ENCODE data around the gene GAS7.

The GAS7 gene

DNA sequence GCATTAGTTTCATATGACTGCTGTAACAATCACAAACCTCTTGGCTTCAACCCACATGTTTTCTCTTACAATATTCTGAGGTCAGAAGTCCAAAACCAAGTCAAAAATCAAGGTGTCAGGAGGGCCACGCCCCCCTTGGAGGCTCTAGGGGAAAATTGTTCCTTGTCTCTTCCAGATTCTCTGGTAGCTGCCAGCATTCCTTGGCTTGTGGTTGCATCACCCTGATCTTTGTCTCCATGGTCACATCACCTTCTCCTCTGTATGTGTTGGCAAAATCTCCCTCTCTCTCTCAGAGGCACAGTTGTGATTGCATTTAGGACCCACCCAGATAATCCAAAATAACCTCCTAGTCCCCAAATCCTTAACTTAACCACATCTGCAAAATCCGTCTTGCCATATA lies 105.8 kb downstream of the GAS7 start:
- TF ChIP-seq, protein P1, sequence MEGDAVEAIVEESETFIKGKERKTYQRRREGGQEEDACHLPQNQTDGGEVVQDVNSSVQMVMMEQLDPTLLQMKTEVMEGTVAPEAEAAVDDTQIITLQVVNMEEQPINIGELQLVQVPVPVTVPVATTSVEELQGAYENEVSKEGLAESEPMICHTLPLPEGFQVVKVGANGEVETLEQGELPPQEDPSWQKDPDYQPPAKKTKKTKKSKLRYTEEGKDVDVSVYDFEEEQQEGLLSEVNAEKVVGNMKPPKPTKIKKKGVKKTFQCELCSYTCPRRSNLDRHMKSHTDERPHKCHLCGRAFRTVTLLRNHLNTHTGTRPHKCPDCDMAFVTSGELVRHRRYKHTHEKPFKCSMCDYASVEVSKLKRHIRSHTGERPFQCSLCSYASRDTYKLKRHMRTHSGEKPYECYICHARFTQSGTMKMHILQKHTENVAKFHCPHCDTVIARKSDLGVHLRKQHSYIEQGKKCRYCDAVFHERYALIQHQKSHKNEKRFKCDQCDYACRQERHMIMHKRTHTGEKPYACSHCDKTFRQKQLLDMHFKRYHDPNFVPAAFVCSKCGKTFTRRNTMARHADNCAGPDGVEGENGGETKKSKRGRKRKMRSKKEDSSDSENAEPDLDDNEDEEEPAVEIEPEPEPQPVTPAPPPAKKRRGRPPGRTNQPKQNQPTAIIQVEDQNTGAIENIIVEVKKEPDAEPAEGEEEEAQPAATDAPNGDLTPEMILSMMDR (IDR thresholded peaks at IDR 0.05; ENCODE audit: extremely low read depth, insufficient read depth, missing control alignments): no peak
- in situ Hi-C loops (cut with MboI; ENCODE audit: low pct_unique_long_range_greater_than_20kb, low sequenced_read_pairs, unreplicated experiment): no loop called here
- no peak for DNase-seq (ENCODE audit: low spot score)

DNA sequence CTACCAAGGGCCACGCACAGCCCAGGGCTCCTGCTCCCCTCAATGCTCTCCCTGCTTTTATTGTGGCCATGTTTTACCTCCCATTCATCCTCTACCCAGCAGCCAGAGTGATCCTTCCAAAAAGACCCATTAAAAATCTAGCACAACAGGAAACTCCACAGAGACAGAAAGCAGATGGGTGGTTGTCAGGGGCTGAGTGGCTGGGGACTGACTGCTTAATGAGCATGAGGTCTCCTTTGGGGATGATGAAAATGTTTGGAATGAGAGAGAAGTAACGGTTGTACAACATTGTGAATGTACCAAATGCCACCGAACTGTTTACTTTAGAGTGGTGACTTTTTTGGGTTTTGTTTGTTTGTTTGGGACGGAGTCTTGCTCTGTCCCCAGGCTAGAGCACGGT lies 107.4 kb downstream of the GAS7 start:
- in situ Hi-C loops (cut with MboI; ENCODE audit: low pct_unique_long_range_greater_than_20kb, low sequenced_read_pairs, unreplicated experiment): no loop called here
- no peak for DNase-seq (ENCODE audit: low spot score)
- TF ChIP-seq, protein P1 (IDR thresholded peaks at IDR 0.05; ENCODE audit: extremely low read depth, insufficient read depth, missing control alignments): no peak

DNA sequence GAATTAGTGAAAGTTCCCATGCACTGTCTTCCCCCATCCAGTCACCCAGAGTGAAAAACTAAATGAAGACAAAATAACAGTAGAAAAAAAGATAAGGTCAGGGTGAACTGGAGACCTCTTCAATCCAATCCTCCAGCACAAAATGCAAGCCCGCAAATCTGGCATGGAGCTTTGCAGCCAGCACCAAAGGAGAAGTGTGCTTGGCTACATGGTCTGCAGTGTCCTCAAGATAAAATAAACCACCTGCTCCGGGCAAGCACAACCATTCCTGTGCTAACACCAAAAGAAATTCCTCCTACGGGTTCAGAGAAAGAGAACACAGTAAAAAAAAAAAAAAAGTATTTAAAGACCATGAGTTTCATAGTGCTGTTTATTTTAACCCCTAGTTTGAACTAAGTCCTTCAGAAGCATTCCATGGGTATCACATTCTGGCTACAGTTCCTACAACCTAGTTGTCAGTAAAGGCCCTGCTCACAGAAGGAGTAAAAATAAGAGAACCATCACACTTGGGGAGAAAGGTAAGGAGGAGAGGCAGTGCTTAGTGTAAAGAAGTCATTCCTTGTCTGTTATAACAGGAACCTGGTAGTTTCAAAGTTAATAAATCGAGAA lies 109.1 kb downstream of the GAS7 start:
- TF ChIP-seq, protein P1 (IDR thresholded peaks at IDR 0.05; ENCODE audit: extremely low read depth, insufficient read depth, missing control alignments): no peak
- no peak for DNase-seq (ENCODE audit: low spot score)
- in situ Hi-C loops (cut with MboI; ENCODE audit: low pct_unique_long_range_greater_than_20kb, low sequenced_read_pairs, unreplicated experiment): no loop called here

DNA sequence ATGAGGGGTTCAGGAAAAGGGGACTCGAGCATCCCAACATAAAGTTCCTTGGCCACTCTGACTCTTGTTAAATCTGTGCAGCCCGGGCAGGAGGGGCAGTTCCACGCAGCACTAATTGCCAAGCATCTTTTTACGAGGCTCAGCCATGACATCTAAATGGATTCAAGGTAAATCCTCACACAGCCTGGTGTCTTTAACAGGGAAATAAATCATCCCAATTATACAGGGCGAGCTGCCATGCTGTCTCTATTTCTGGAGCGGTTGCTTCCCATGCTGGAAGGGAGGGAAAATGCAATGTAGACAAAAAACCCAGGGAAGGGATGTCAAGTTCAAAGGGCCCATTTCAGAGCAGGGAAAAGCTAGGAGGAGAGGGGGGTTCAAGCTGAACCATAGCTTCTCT lies 110.0 kb downstream of the GAS7 start:
- no peak for DNase-seq (ENCODE audit: low spot score)
- TF ChIP-seq, protein P1 (IDR thresholded peaks at IDR 0.05; ENCODE audit: extremely low read depth, insufficient read depth, missing control alignments): no peak
- in situ Hi-C loops (cut with MboI; ENCODE audit: low pct_unique_long_range_greater_than_20kb, low sequenced_read_pairs, unreplicated experiment): no loop called here

DNA sequence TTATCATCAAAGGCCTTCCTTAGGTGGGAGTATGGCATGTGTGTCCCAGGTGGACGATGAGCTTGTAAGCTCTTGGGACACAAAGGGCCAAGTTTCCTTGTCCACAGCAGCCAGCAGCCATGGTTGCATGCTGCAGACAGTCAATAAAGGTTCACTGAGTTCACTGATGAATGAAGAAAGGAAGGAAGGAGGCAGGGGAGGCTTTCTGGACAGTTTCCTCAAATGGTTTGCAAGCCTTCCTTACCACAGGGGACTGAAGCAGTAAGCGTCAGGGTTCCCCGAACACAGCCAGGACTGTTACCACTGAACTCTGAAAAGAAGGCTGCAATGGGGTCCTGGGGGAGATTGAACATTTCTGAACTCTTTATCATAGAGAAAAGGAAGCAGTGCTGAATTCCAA lies 111.1 kb downstream of the GAS7 start:
- in situ Hi-C loops (cut with MboI; ENCODE audit: low pct_unique_long_range_greater_than_20kb, low sequenced_read_pairs, unreplicated experiment): no loop called here
- TF ChIP-seq, protein P1 (IDR thresholded peaks at IDR 0.05; ENCODE audit: extremely low read depth, insufficient read depth, missing control alignments): no peak
- DNase-seq (ENCODE audit: low spot score): no peak

DNA sequence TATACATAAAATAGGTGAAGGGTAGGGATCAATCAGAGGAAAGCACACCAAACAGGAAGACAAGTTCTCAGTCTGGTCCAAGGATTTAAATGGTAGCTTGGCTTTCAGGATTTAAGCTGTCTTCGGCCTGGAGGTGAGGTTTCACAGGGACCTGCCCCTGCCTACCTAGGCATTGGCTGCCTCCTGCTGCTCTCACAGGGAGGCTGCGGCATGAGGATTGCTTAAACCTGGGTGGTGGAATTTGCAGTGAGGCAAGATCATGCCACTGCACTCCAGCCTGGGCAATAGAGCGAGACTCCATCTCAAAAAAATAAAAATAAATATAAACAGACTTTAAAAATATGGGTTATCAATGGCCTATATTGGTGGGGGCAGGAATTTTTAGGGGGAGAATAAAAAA lies 114.5 kb downstream of the GAS7 start:
- TF ChIP-seq, protein P1 (IDR thresholded peaks at IDR 0.05; ENCODE audit: extremely low read depth, insufficient read depth, missing control alignments): peak; percentile 20
- DNase-seq (ENCODE audit: low spot score): no peak
- in situ Hi-C loops (cut with MboI; ENCODE audit: low pct_unique_long_range_greater_than_20kb, low sequenced_read_pairs, unreplicated experiment): no loop called here

- TF ChIP-seq, protein P1 (IDR thresholded peaks at IDR 0.05; ENCODE audit: extremely low read depth, insufficient read depth, missing control alignments): no peak
- in situ Hi-C loops (cut with MboI; ENCODE audit: low pct_unique_long_range_greater_than_20kb, low sequenced_read_pairs, unreplicated experiment): no loop called here
- no peak for DNase-seq (ENCODE audit: low spot score)
These were observed 115.6 kb downstream of the GAS7 start for GRCh38 chr17:10082795-10083194.

All from GM13977 (cell line).